Naive B cell (primary cell): Measurements from ENCODE around the gene XDH. TPM values are rescaled to one million over a fixed set of nuclear protein-coding genes. Genes with fewer than 3 reads are reported as not detected.

Source experiments
- ATAC-seq, 2 donors: fragments of 150-1000 bp; cut with Tn5 transposase; 2 replicates each; pipeline ENCODE4 v1.10.0; 2021; ENCODE audit warnings: low read depth in 2 of 2, mild to moderate bottlenecking in 2 of 2, moderate library complexity in 2 of 2
- DNase-seq: peaks from one replicate; pipeline ENCODE4 v3.0.0; 2022
- H3K27ac Mint-ChIP-seq, 6 donors: one replicate each; pipeline ENCODE4 v1.8.0; 2020 to 2022; ENCODE audit warnings: mild to moderate bottlenecking in 6 of 6, mixed read lengths in 6 of 6, moderate library complexity in 5 of 6, inconsistent platforms in 2 of 6
- H3K27me3 Mint-ChIP-seq, 3 donors: one replicate each; pipeline ENCODE4 v1.8.0; 2021 to 2022; ENCODE audit warnings: mixed read lengths in 3 of 3, mild to moderate bottlenecking in 1 of 3
- H3K36me3 Mint-ChIP-seq, 2 donors: one replicate each; pipeline ENCODE4 v1.8.0; 2020 to 2022; ENCODE audit warnings: mixed read lengths in 2 of 2, inconsistent platforms in 1 of 2, mild to moderate bottlenecking in 1 of 2
- H3K4me1 Mint-ChIP-seq, 3 donors: one replicate each; pipeline ENCODE4 v1.8.0; 2020 to 2022; ENCODE audit warnings: mixed read lengths in 3 of 3, inconsistent platforms in 1 of 3, mild to moderate bottlenecking in 1 of 3, moderate library complexity in 1 of 3
- H3K4me3 Mint-ChIP-seq, 8 donors: one replicate each; pipeline ENCODE4 v1.8.0; 2020 to 2022; ENCODE audit warnings: mild to moderate bottlenecking in 8 of 8, mixed read lengths in 8 of 8, moderate library complexity in 8 of 8, inconsistent platforms in 2 of 8
- H3K9me3 Mint-ChIP-seq, 7 donors: one replicate each; pipeline ENCODE4 v1.8.0; 2020 to 2022; ENCODE audit warnings: mixed read lengths in 7 of 7, mild to moderate bottlenecking in 5 of 7, inconsistent platforms in 2 of 7, moderate library complexity in 1 of 7
- polyA plus RNA-seq, 6 donors: library from polyadenylated mRNA; unstranded; fragments of 300-500 nt; fragmentation: Illumina TruSeq; gene quantifications; one replicate each; pipeline ENCODE4 v1.2.3, GENCODE V29; 2021; ENCODE audit warnings: low read depth in 6 of 6

The XDH gene
- polyA plus RNA-seq, 6 donors from 2014 or later = not detected

- Mint-ChIP-seq H3K27me3 (no peaks in the 10 kb centered on the region), H3K27ac (no peak overlapping the region), H3K4me1 (peaks cover 0 to under 1% (median 0%) of the 10 kb centered on the region in 3 donors), H3K4me3 (no peak overlapping the region), H3K9me3 (no peaks in the 10 kb centered on the region), H3K36me3 (no peaks in the 10 kb centered on the region)
- no peak for ATAC-seq
- DNase-seq = no peak
These were observed 111.5 kb downstream of the XDH start for GRCh38 chr2:31302940-31303563.

- Mint-ChIP-seq H3K4me1 (peaks cover 5 to 8% (median 8%) of the 10 kb centered on the region in 3 donors), H3K27me3 (no peaks in the 10 kb centered on the region), H3K4me3 (no peak overlapping the region), H3K9me3 (no peaks in the 10 kb centered on the region), H3K27ac (no peak overlapping the region), H3K36me3 (no peaks in the 10 kb centered on the region)
- ATAC-seq (no peak), DNase-seq (no peak)
These were observed 114.2 kb downstream of the XDH start for GRCh38 chr2:31300309-31300708.

DNA sequence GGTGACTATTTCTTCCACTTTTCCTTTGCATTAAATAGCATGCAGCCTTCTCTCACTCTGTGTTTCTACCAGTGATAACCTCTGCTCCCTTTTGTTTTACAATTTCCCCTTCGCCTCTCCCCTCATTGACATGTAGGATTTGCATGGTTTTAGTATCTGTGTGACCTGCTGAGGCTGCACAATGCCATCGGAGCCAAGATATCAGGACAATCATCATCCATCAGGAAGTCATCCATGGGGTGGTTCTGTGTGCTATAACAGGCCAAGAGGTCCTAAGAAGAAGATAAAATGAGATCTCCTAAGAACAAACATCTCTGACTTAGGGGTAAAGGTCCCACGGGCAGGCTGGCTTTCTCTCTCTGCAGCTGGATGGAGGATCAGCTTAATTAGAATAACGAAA, 115.0 kb downstream of the XDH start:
- no peaks in the 10 kb centered on the region for H3K9me3 Mint-ChIP-seq
- ATAC-seq = no peak
- H3K4me1 Mint-ChIP-seq = peaks cover 5 to 8% (median 8%) of the 10 kb centered on the region in 3 donors
- no peak overlapping the region for H3K4me3 Mint-ChIP-seq
- H3K36me3 Mint-ChIP-seq = no peaks in the 10 kb centered on the region
- H3K27me3 Mint-ChIP-seq = no peaks in the 10 kb centered on the region
- H3K27ac Mint-ChIP-seq = peak overlapping the region in 1 of 6 donors; percentile 79
- no peak for DNase-seq

- Mint-ChIP-seq H3K4me1 (peaks cover 5 to 8% (median 8%) of the 10 kb centered on the region in 3 donors), H3K27ac (peak overlapping the region in 1 of 6 donors; percentile 30), H3K27me3 (no peaks in the 10 kb centered on the region), H3K4me3 (no peak overlapping the region), H3K9me3 (no peaks in the 10 kb centered on the region), H3K36me3 (no peaks in the 10 kb centered on the region)
- DNase-seq (peak; percentile 20), ATAC-seq (peak; percentile 80 to 86)
These were observed 116.8 kb downstream of the XDH start for GRCh38 chr2:31297751-31298150.

DNA sequence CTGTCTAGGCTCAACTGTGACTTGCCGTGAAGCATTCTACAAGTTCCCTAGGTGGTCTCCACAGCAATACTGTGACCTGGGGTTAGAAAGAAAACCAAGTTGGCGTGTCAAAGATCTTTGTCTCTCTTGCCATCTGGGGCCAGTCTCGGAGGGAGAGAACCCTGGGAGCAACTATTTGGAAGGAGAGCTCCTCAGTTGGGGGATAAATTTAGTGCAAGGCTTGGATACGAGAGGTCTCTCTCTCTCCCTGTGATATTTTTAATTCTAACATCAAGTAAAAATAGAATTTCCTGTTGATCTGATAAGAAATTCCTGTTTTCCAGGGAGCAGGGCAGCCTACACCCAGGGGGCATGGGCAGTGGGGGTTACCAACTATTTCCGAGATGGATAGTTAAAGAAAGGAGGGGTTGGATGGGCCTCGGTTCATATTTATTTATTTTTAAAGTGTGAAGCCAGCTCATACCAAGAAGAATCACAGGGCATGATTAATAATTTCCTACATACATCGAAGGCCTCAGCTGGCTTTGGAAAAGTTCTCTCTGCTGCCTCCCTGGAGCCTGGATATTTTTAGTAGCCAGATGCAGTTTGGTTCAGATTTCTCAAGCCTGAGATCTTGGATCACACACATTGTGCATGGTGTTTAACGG, 117.8 kb downstream of the XDH start:
- ATAC-seq (no peak), DNase-seq (no peak)
- no peak overlapping the region for H3K4me3 Mint-ChIP-seq
- H3K27me3 Mint-ChIP-seq = no peaks in the 10 kb centered on the region
- H3K9me3 Mint-ChIP-seq = no peaks in the 10 kb centered on the region
- no peak overlapping the region for H3K27ac Mint-ChIP-seq
- H3K4me1 Mint-ChIP-seq = peaks cover 5 to 8% (median 8%) of the 10 kb centered on the region in 3 donors
- no peaks in the 10 kb centered on the region for H3K36me3 Mint-ChIP-seq

GRCh38 chr2:31294196-31294595, 120.3 kb downstream of the XDH start:
- ATAC-seq (no peak), DNase-seq (no peak)
- no peaks in the 10 kb centered on the region for H3K36me3 Mint-ChIP-seq
- no peak overlapping the region for H3K27ac Mint-ChIP-seq
- H3K4me3 Mint-ChIP-seq = no peak overlapping the region
- H3K27me3 Mint-ChIP-seq = no peaks in the 10 kb centered on the region
- H3K9me3 Mint-ChIP-seq = no peaks in the 10 kb centered on the region
- H3K4me1 Mint-ChIP-seq = peaks cover 5 to 8% (median 8%) of the 10 kb centered on the region in 3 donors

DNA sequence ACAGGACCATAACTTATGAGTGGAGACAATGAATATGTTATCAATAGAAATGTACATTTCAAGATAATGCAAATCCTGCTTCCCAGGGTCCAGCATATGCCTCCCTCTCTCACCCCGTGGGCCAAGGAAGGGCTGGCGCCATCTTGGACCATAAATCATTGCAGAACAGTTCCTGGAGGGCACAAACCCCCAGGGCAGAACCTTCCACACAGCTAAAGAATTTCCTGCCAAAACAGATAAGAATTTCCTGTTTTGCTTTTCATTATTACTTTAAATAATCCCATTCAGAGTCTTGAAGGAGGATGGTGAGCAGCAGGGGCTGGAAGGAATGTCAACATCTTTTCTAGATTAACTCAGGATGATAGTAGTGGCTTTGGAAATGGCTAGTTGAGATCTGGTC, 126.9 kb downstream of the XDH start:
- H3K9me3 Mint-ChIP-seq = no peaks in the 10 kb centered on the region
- peaks cover 0 to 6% (median 0%) of the 10 kb centered on the region in 3 donors for H3K4me1 Mint-ChIP-seq
- H3K27me3 Mint-ChIP-seq = no peaks in the 10 kb centered on the region
- ATAC-seq (no peak), DNase-seq (no peak)
- no peaks in the 10 kb centered on the region for H3K36me3 Mint-ChIP-seq
- H3K27ac Mint-ChIP-seq = no peak overlapping the region
- no peak overlapping the region for H3K4me3 Mint-ChIP-seq

- ATAC-seq = no peak
- no peak for DNase-seq
- Mint-ChIP-seq H3K36me3 (no peaks in the 10 kb centered on the region), H3K27me3 (no peaks in the 10 kb centered on the region), H3K9me3 (no peaks in the 10 kb centered on the region), H3K27ac (peak overlapping the region in 3 of 6 donors; percentile 21 to 74 (median 72)), H3K4me1 (peaks cover 0 to 6% (median 0%) of the 10 kb centered on the region in 3 donors), H3K4me3 (no peak overlapping the region)
These were observed 127.5 kb downstream of the XDH start for GRCh38 chr2:31286961-31287550.

DNA sequence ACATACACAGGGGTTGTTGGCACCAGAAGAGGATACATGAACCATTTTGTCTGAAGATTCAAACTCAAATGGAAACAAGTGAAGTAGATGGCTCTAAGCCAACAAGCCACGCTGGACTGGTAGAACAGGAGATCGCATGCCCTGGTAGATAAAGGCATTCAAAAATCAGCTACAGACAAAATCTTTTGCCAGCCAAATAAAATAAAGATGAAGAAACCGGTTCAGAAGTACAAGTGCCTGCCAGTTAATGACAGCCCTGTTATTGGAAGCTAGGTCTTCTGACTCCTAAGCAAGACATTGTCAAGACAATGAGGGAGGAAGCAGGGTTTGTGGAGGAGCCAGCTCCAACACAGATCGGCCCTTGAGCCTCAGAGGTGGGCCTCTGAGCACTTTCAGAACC, 128.3 kb downstream of the XDH start:
- Mint-ChIP-seq H3K36me3 (no peaks in the 10 kb centered on the region), H3K27me3 (no peaks in the 10 kb centered on the region), H3K9me3 (no peaks in the 10 kb centered on the region), H3K27ac (peak overlapping the region in 2 of 6 donors; percentile 23 to 34), H3K4me3 (no peak overlapping the region), H3K4me1 (peaks cover 0 to 6% (median 0%) of the 10 kb centered on the region in 3 donors)
- ATAC-seq (no peak), DNase-seq (no peak)

Other genes with a start within 250 kb of the XDH start
- gene CAPN14, start 197.2 kb downstream of the XDH start, polyA plus RNA-seq = 1 to 10 TPM in 3 of 6 donors, under 1 TPM in 2, not detected in 1; 0.30 to 1.3 (median 1.1) TPM
- gene EHD3, start 180.6 kb downstream of the XDH start, polyA plus RNA-seq = 10 to 100 TPM in 3 of 6 donors, 1 to 10 TPM in 3; 5.9 to 13.6 (median 10.0) TPM
- not detected for gene SRD5A2, start 166.2 kb upstream of the XDH start, polyA plus RNA-seq